Endothelial cell (in vitro differentiated cells): ENCODE data around the gene DEK. TPM values are rescaled to one million over a fixed set of nuclear protein-coding genes. Genes with fewer than 3 reads are reported as not detected.

Experiments used
- DNase-seq: peaks from one replicate; pipeline ENCODE4 v3.0.0; 2021; ENCODE audit warnings: low spot score
- H3K27ac Mint-ChIP-seq: one replicate; pipeline ENCODE4 v1.8.0; 2021; ENCODE audit warnings: mixed read lengths, inconsistent platforms; ENCODE audit not compliant: unreplicated experiment
- H3K27me3 Mint-ChIP-seq: one replicate; pipeline ENCODE4 v1.8.0; 2021; ENCODE audit warnings: mild to moderate bottlenecking, moderate library complexity, mixed read lengths, inconsistent platforms; ENCODE audit not compliant: unreplicated experiment
- H3K36me3 Mint-ChIP-seq: one replicate; pipeline ENCODE4 v1.8.0; 2021; ENCODE audit warnings: mild to moderate bottlenecking, low read depth, mixed read lengths, inconsistent platforms; ENCODE audit not compliant: unreplicated experiment
- H3K4me1 Mint-ChIP-seq: one replicate; pipeline ENCODE4 v1.8.0; 2021; ENCODE audit warnings: mild to moderate bottlenecking, mixed read lengths, inconsistent platforms; ENCODE audit not compliant: unreplicated experiment
- H3K4me3 Mint-ChIP-seq: one replicate; pipeline ENCODE4 v1.8.0; 2021; ENCODE audit warnings: mild to moderate bottlenecking, mixed read lengths, inconsistent platforms; ENCODE audit not compliant: unreplicated experiment
- H3K9me3 Mint-ChIP-seq: one replicate; pipeline ENCODE4 v1.8.0; 2021; ENCODE audit warnings: mixed read lengths, inconsistent platforms; ENCODE audit not compliant: unreplicated experiment
- CTCF ChIP-seq: fragments of 200-600 bp; sonication (generic); IDR thresholded peaks from one replicate; pipeline ENCODE4 v1.5.0; 2021; ENCODE audit warnings: antibody characterized with exemption; ENCODE audit not compliant: unreplicated experiment
- total RNA-seq: library from RNA; stranded (reverse); fragmentation: NEBNext Ultra II Directional; extraction: Animal tissue kit (Norgen Biotek cat#: 25700); gene quantifications from one replicate; pipeline ENCODE4 v1.2.1, GENCODE V29; 2021; ENCODE audit not compliant: unreplicated experiment

The DEK gene
- total RNA-seq, 1 donor from 2014 or later, result 61.2 TPM

DNA sequence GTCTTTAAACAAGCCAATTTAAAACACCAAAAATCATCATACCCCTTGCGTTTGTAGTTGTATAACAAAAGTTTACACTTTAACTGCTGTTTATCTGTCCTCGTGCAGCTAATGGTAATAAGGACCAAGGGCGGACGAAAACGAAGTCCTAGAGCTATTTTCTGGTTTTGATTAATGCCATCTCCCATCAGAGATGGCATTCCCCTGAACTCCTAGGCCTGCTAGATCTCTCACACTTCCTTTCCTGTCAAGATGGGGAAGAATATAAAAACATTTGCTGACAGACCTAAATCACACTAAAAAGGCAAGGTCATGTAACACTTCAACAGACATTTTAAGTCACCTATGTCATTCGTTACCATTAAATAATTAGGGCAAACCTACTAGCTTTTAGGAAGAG, 9.5 kb downstream of the DEK start:
- no peak for TF ChIP-seq CTCF
- H3K36me3 Mint-ChIP-seq, result peaks cover 17% of the 10 kb centered on the region
- H3K27ac Mint-ChIP-seq, result no peak overlapping the region
- H3K4me3 Mint-ChIP-seq, result peak overlapping the region; percentile 15
- no peak for DNase-seq
- H3K9me3 Mint-ChIP-seq, result no peaks in the 10 kb centered on the region
- H3K27me3 Mint-ChIP-seq, result peaks cover 3% of the 10 kb centered on the region
- H3K4me1 Mint-ChIP-seq, result no peaks in the 10 kb centered on the region

DNA sequence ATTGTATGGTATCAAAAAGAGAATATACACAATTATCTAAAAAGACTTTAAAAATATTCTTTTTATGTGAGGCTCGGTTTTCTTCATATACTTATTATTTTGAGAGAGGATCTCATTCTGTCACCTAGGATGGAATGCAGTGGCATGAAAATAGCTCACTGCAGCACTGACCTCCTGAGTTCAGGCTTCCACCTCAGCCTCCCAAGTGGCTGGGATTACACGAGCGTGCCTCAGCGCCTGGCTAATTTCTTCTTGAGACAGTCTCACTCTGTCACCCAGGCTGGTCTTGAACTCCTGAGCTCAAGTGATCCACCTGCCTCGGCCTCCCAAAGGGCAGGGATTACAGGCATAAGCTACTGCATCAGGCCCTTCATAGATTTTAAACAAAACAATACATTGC, 10.7 kb downstream of the DEK start:
- no peaks in the 10 kb centered on the region for H3K9me3 Mint-ChIP-seq
- no peaks in the 10 kb centered on the region for H3K27me3 Mint-ChIP-seq
- no peak for DNase-seq
- H3K4me1 Mint-ChIP-seq, result no peaks in the 10 kb centered on the region
- H3K4me3 Mint-ChIP-seq, result no peak overlapping the region
- no peak overlapping the region for H3K27ac Mint-ChIP-seq
- H3K36me3 Mint-ChIP-seq, result peaks cover 21% of the 10 kb centered on the region
- TF ChIP-seq CTCF, result no peak

DNA sequence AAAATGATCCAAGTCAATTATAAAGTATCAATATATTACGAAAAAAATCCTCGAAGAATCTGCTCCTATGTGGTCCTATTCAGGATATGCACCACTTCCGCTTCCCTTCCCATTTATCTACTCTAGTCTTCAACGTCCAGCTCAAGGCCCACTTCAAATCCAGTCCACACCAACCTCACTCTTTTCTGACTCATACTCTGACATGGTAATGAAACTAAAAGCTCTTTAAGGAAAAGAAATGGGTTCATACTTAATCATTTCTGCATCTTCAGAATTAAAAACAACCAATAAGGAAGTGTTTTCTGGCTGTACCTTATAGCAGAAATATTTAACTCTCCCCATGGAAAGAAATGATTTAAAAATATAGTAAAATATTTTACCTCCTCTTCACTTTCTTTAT, 15.1 kb downstream of the DEK start:
- Mint-ChIP-seq H3K4me3 (no peak overlapping the region), H3K4me1 (peaks cover 4% of the 10 kb centered on the region), H3K27ac (no peak overlapping the region), H3K36me3 (peaks cover 14% of the 10 kb centered on the region), H3K9me3 (no peaks in the 10 kb centered on the region), H3K27me3 (no peaks in the 10 kb centered on the region)
- TF ChIP-seq CTCF, result no peak
- no peak for DNase-seq

- H3K36me3 Mint-ChIP-seq, result peaks cover 14% of the 10 kb centered on the region
- H3K4me1 Mint-ChIP-seq, result peaks cover 4% of the 10 kb centered on the region
- H3K4me3 Mint-ChIP-seq, result no peak overlapping the region
- H3K9me3 Mint-ChIP-seq, result no peaks in the 10 kb centered on the region
- no peak overlapping the region for H3K27ac Mint-ChIP-seq
- TF ChIP-seq CTCF, result no peak
- no peaks in the 10 kb centered on the region for H3K27me3 Mint-ChIP-seq
- DNase-seq, result no peak
Measured at GRCh38 chr6:18248698-18249097, 15.6 kb downstream of the DEK start.

- H3K4me1 Mint-ChIP-seq, result peaks cover 4% of the 10 kb centered on the region
- H3K27me3 Mint-ChIP-seq, result no peaks in the 10 kb centered on the region
- no peak for TF ChIP-seq CTCF
- peak overlapping the region; percentile 33 for H3K27ac Mint-ChIP-seq
- no peak overlapping the region for H3K4me3 Mint-ChIP-seq
- peaks cover 25% of the 10 kb centered on the region for H3K36me3 Mint-ChIP-seq
- no peaks in the 10 kb centered on the region for H3K9me3 Mint-ChIP-seq
- DNase-seq, result no peak
Measured at GRCh38 chr6:18247002-18247401, 17.3 kb downstream of the DEK start.
